NCI-H1436 treated with DMSO at 0.1 percent for 48 hours (cell line): Measurements from ENCODE around the gene PLXNA4.

ENCODE experiments used
- DNase-seq: peaks from one replicate; lab custom pipeline; 2025; lab: John Stamatoyannopoulos, UW

Gene PLXNA4

DNA sequence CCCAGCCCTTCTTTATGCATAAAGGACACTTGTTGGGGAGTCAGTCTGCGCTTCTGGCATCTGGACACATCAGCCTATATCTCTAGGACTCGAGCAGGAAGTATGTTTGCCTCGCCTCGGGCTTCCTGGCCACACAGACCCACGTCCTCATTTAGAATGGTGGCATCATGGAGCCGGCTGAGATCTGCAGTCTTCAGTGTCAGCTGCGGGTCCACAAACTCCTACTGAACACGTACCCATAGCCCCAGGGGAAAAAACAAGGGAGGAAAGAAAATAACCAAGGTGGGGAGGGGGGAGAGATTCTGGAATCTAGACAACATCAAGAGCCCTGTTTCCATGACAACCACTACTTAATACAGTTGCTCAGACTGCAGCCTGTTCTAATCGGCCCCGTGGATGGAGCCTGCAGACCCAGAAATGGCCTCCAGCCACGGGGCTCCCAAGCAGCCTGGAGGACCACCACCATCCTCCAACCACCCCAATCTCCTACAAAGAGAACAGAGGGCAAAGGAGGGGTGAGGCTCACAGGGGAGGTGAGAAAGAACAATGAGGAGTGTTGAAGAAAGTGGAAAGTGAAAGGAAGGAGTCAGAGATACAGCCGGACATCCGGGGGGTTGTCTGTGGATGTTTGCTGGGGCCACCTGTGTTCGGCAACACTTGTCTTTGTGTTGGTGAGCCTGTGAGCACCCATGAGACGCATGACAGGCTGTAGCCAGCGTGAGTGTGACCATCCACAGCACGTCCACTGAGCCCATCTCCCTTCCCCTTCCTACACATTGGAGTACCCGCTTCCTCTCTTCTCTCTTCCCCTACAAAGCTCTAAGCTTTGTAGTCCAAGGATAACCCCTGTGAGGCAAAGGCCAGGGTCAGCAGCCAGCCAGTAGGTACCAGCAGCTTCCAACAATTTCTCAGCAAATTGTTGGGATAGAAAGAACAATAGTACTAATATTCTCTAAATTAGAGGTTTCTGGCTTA is 141.0 kb downstream of the PLXNA4 start:
- DNase-seq: no peak

DNA sequence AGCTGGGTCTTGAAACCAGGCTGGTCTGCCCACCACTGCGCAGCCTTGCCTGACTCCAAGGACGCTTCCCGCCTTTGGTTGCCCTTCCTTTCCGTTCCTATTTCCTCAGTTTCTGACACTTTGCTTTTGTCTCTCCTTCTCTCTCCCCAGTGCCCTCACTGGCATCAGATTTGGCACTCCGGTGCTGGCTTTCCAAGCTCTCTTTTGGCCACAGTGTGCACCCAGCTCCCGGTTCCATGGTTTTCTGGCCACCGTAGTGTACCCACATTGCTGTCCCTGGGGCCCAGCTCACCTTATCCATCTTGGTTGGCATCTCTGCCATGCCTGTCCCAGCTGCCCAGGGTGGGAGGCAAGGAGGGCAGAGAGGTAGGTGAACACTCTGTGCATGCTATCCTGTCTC is 142.2 kb downstream of the PLXNA4 start:
- DNase-seq: no peak

DNA sequence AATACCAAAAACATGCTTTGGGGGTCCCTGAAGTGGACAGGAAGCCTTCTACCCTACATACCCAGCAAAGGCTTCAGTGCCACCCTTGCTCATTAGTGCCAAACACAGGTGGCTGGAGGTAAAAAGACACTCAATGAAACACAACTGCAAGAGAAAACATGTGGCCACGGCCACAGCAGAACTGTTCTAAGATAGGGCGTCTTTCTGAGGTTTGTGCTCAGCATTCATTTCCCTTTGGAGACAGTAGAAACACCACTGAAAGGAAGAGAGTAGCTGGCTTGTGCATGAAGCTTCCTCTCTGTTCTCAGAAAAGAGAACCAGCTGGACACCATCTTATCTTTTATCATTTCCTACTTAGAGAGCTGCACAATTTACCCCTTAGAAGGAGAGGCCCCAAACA is 143.0 kb downstream of the PLXNA4 start:
- no peak for DNase-seq

DNA sequence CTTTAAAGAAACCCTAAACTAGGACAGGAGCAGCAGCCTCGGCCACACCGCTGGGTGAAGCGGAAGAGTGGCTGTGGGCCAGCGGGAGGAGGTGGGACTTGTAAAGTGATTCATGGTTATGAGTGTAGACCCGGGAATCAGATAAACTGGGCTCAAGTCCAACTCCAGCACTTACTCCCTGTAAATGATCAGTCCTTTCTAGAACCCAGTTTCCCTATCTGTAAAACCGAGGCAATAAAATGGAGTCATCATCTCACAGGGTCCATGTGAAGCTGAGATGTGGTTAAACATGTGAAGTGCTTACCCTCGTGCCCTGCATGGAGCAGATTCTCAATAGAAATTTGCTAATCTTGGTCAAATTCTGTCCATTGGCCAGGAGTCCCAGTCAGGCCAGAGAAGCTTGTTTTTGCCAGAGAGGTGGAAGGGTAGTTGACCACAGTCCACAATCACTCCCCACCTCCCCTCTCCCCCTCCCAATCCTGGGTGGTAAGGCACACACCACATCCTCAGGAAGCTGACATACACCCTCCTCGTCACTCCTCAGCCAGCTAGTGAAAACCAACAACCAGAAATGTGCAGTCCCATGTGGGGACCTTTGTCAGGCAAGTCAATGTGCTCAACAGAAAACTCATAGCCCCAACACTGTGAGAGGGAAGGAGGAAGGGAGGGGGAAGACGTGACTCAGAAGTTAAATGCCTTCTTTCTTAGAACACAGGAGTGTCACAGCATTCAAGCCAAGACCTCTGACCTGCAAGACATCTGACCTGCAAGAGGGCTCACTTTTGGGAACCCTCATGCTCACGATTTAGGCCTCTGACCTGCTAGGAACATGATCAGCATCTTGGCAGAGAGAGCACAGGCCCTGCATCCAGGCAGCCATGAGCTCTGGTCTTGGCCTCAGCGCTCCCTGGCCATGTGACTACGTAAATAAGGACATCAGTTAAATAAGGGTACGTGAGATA is 145.1 kb downstream of the PLXNA4 start:
- DNase-seq: no peak

DNA sequence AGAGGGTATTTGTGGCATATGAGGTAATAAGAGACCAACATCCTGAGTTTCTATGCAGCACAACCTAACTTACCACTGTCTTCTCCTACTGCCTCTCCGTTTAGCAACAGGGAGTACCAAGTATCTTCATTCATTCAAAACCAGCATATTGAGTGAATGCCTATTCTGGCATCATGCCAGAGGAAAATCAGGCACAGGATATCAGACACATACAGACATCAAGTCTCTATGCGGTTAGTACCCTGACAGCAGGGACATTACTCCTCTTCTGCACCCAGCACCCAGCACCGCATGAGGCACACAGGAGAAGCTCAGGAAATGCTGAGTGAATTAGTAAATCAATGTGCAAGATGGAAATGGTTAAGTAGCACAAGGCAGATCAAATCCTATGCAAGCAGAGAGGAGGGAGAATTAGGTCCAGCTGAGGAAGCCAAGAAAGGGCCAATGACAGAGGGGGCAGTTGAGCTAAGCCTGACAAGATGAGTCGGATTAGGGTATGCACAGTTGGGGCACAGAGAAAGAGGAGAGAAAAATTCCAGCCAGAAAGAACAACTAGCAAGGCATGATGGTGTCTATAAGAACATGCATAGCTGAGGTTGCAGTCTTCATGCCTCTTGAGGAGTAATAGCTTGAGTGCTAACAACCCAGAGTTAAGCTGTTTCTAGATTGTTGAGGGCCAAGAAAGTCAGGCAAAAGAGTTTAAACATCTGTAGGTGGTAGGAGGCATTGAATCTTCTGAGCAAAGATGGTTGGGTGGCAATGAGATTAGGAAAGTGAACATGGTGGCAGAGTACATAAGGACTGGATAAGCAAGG is 146.0 kb downstream of the PLXNA4 start:
- no peak for DNase-seq

DNA sequence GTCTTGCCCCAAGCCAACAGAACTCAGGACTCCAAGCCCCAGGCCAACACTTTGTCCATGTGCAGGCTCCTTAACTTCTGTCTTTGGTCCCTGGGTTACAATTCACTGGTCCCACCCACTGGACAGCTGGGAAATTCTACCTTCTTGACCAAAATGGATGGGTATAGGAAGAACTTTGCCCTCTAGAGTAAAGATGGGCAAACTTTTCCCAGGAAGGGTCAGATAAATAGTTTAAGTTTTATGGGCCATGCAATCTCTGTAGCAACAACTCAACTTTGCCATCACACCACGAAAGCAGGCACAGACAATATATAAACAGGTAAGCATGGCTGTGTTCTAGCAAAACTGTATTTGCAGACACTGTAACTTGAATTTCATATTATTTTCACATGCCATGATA is 147.1 kb downstream of the PLXNA4 start:
- DNase-seq: no peak

DNA sequence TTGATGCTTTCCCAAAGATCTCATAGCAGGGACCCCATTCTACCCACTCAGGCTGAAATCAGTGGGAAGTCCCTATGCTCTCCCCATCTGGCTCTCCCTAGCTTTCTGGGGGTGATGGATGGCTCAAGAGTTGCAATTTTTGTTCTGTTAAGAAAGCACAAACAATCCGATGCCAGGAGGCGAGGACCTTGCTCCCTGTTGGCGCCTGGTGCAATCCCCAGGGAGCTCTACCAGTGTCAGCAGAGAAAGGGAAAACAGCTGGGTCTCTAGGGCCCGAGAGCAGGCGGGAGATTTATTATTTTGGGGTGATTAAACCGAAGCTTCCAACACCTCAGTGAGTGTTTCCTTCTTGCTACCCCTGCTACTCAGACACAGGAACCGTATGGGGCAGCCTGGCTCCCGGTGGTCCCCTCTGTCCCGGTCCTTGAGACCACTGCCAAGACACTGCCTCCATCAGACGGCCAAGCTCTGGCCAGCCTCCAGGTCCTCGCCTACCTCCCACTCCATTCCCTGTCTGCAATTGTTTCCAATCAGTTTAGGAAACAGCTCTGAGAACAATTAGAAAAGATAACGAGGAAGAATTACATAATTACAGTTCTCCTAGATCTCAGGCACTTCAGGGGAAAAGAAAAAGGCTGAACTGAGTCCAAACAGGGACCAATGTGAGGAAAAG is 147.9 kb downstream of the PLXNA4 start:
- DNase-seq: no peak

DNA sequence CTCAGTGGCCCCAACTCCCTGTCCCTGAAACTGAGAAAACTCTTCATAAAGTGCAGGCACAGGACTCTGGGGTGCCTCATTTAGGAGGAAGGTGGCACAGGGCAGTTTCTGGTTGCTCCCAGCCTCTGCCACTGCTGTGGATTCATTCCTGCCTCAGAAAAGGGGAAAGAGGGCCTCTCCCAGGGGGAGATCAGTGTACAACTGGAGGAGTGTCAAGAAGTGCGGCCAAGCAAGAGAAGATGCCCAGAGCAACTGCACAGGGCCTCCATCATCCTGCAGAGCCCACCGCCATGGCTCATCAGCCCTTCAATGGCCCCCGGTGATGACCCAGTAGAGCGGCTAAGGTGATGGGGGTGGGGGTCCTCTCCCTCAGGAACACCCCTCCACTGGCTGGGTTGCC is 150.3 kb downstream of the PLXNA4 start:
- DNase-seq: no peak

DNA sequence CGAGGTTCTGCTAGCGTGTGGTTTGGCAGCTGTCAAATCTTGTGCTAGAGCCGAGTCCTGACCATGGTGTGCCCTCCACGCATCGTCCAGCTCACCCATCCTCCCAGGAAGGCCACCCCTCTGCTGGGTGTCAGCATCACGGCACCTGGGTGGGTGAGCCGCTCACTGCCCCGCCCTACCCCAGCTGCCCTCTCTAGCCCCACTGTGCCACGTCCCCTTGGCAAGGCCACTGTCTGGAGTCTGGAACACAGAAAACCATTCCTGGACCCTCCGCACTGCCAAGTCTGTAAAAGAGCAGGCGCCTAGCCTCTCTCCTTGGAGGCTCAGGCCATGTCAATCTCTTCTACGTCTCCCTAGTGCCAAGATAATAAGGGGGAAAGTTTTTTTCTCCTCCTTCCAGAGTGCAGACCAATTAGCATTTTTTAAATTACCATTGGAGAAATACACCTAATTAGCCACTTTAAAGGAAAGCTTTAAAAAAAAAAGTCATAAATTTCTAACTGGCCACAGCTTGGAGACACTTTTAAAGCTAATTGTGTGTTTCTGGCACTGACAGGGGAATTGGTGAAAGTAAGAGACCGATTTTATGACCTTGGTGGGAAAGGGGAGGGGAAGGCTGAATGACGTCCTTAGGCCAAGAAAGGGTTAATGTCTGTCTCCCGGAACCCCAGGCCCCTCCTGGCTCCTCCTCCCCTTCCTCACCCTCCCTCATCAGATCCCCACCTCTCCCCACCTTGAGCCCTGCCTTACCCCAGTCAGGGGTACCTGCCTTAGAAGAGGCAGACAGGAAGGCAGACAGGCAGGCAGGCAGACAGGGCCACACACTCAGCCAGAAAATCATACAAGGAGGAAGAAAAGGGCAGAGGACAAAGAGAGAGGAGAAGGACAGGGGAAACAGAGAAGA is 151.2 kb downstream of the PLXNA4 start:
- no peak for DNase-seq

DNA sequence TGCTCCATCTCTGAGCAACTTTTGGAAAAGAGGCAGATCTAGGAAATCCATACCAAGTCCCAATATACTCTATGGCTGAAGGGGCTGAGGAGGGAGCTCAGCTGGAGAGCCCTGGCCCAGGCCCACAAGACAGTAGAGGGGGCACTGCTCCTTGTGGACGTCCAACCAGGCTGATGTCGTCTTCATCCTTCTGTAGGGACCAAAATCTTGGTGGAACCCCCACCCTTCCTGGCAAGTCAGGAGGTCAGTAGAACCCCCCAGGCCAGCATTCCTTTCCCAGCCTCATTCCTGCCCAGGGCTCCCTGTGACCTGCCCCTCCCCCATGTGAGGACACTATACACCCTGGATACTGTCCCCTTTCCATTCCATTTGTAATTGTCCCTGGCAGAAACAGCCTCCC is 152.0 kb downstream of the PLXNA4 start:
- DNase-seq: no peak

DNA sequence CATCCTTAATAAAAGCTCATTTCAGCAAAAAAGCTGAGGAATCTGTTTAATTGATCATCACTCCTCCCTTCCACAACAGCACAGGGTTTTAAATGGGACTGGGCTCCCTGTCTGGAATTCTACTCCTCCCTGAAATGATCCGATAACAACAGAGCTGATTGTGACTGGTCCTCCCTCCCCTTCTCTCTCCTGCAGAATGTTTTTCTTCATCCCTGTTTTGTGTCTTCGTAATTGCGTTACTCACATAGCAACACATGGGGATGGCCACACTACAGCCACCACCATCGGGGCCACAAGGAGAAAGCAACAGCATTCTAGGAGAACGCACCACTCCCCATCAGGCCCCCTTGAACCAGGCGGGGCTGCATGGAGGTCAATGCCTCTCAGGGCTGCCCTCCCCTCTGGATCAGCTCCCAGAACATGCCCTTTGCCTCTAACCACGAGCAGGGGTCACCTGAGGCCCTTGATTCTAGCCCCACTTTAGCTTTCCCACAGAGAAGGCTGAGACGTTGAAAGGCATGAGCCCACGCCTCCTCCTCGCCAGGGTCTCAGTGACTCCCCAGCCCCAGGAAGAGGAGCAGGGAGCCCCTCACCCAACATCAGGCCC is 152.6 kb downstream of the PLXNA4 start:
- DNase-seq: no peak

DNA sequence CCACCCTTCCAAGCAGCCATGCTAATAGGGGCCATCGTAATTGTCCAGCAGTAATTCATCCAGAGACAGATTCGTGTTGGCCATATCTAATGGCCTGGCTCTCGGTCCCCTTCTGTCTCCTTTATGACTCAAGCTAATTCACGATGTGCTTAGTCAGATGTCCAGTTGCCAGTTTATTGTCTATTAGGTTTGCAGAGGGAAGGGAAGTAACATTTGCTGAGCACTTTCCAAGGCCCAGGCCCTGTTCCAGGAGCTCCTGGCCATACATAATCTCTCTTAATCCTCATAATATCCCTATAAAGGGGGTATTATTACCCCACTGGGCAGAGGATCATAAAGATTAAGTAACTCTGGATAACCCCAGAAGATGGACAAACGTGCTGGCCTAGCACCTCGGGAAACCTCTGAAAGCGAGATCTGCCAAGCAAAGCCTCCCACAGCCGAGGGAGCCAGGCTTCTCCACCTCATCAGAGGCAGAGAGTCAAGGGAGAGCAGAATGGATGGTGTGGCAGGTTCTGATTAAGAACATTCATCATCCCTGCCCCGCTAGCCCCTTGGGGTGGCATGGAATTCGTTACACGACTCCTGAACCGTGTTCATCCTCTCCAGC is 153.7 kb downstream of the PLXNA4 start:
- DNase-seq: no peak

DNA sequence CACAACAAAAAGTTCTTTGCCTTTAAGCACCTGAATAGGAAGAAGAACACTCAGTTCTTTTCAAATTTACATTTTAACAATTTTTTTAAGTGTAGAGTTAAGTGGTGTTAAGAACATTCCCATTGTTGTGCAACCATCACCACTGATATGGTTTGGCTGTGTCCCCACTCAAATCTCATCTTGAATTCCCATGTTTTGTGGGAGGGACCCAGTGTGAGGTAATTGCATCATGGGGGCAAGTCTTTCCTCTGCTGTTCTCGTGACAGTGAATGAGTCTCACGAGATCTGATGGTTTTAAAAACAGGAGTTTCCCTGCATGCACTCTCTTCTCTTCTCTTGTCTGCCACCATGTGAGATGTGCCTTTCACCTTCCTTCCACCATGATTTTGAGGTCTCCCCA is 155.7 kb downstream of the PLXNA4 start:
- DNase-seq: no peak

DNA sequence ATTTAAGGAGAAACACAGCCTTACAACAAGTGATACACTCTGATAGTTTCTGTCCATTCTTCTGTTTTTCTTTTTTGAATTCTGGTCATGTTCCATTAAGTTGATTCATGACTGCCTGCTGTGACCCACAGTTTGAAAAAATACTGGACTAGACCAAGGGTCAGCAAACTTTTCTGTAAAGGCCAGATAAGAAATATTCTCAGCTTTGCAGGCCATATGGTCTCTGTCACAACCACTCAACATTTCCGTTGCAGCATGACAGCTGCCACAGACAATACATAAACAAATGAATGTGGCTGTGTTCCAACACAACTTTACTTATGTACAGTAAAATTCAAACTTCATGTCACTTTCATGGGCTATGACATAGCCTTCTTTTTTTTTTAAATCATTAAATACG is 156.7 kb downstream of the PLXNA4 start:
- no peak for DNase-seq

DNA sequence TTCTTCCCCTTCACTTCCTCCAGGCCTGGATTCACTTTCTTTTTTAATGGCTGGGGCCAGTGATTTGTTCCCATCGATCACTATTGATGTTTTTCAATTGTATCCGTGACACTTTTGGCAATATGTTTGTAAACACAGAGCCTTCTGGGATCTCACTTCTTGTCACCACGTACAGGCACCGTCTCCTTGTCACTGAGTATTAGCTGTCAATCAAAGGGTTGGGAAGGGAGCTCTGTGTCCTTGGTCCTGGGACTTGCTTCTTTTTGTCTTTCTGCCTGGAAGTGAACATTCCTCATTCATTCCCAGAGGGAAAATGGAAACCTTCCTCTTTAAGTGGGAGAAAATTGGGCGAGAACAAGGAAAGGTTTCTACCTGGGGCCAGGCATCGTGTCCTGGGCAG is 157.4 kb downstream of the PLXNA4 start:
- no peak for DNase-seq

DNA sequence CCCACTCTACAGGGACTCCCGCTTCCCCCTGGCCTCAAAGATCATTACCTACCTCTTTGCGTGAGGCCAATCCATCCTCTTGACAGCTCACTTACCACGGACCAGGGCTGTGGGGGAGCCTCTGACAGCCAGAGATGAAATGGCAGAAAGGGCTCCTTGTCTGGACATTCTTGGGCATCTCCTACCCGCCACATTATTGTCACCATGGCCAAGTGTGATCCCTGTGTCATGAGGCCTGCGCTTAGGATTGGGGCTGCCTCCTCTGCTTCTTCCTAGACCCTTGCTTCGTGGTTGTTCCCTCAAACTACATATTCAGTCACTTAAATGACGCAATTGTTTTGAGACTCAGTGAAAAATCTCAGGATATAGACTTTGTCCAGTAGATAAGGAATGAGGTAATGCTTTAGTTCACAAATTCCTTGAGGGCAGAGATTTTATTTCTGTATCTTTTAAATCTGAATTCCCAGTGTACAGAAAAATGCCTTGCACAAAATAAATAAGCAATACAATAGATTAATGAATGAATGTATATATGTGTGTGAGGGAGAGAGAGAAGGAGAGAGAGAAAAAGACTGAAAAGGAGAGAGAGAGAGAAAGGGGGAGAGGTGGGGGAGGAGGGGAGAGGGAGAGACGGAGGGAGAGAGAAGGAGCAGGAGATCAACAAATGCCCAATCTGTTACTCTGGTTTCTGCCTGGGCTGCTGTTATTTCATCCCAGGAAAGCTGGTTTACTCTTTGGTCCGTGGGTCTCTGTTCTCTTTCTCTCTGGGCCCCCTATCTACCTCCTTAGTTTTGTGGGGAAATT is 159.0 kb downstream of the PLXNA4 start:
- no peak for DNase-seq

DNA sequence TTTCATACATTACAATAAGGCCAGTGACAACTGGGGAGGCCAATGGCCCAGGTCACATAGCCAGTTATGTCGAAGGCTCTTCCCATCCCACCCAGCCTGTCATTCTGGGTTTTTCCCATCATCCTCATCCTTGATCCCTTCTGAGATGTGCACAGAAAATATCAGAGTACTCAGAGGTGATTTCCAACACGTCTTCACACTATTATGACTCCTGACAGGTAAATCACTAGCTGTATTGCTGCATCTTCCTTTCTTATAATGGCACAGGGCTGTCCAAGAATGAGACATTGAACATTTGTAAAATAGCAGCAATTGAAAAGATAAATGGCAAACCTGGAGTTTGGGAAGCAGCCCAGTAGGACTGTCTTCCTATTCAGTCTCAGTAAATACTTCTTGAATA is 159.9 kb downstream of the PLXNA4 start:
- DNase-seq: no peak

DNA sequence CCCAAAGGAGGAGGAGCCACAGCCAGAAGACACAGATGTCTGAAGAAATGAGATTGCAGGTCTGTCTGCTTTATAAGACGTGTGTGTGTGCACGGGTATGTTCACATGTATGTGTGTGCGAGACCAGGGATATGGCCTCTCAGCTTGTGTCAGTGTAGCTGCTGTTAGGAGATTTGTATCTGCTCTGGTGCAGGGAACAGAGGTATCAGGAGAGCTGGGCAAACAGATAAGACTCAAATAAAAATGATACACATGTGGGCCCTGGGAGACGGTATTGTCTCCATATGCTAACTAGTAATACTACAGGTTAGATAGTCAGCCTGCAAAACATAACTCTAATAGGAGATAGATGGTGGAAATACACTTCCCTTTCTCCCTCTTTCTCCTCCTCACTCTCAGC is 161.0 kb downstream of the PLXNA4 start:
- DNase-seq: no peak

DNA sequence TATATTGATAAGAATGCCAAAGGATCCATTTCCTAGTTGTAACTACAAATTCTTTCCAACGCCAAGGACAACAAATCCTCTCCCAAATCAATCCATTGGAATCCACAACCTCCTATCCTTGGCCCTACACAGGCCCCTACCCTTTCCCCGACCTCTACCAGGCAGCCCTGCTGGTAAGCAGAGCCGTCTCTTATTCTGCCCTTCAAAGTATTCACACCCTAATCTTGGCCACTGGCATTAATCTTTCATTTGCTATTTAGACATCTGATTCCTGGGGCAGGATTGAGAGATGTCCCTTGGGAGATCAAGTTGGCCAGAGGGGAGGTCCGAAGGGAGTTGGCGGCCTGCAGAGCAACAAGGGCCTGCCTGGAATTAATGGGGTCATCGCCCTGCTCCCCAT is 161.4 kb downstream of the PLXNA4 start:
- DNase-seq: no peak
